HepG2 (cell line): ENCODE measurements around the gene JMJD8. TPM values are rescaled to one million over a fixed set of nuclear protein-coding genes. Genes with fewer than 3 reads are reported as not detected.

Experiments
- AKAP8 ChIP-seq: sonication (generic); formaldehyde crosslinking; IDR thresholded peaks from 2 replicates; pipeline ENCODE4 v1.5.1; 2020; ENCODE audit warnings: mild to moderate bottlenecking, missing genetic modification reagents
- ETS1 ChIP-seq: sonication (generic); formaldehyde crosslinking; IDR thresholded peaks from 2 replicates; pipeline ENCODE4 v1.4.0; 2020; ENCODE audit warnings: missing genetic modification reagents
- SNAPC4 ChIP-seq: sonication (generic); formaldehyde crosslinking; IDR thresholded peaks from 2 replicates; pipeline ENCODE4 v1.4.0; 2020; ENCODE audit warnings: mild to moderate bottlenecking, missing genetic modification reagents
- TRIM22 ChIP-seq: fragments of 450-650 bp; IDR thresholded peaks from 2 replicates; pipeline ENCODE4 v1.6.1; 2017
- ZNF33A ChIP-seq: sonication (generic); formaldehyde crosslinking; IDR thresholded peaks from 2 replicates; pipeline ENCODE4 v1.5.1; 2020; ENCODE audit warnings: missing genetic modification reagents, mild to moderate bottlenecking, moderate library complexity, borderline replicate concordance
- ZNF687 ChIP-seq: sonication (generic); formaldehyde crosslinking; IDR thresholded peaks from 2 replicates; pipeline ENCODE4 v1.5.1; 2020; ENCODE audit warnings: mild to moderate bottlenecking, missing genetic modification reagents, moderate library complexity
- ZNF704 ChIP-seq: sonication (generic); formaldehyde crosslinking; IDR thresholded peaks from 2 replicates; pipeline ENCODE4 v1.8.1; 2023; ENCODE audit warnings: mild to moderate bottlenecking, inconsistent platforms, moderate library complexity, missing genetic modification reagents, borderline replicate concordance
- ZNF788 ChIP-seq: sonication (generic); formaldehyde crosslinking; IDR thresholded peaks from 2 replicates; pipeline ENCODE4 v1.5.0; 2020; ENCODE audit warnings: mild to moderate bottlenecking, missing genetic modification reagents, borderline replicate concordance
- polyA plus RNA-seq, 8 experiments: library from polyadenylated mRNA; depleted of rRNA in 3 of 8; stranded (reverse) in 7 of 8; unstranded in 1 of 8; fragments of >200 nt; fragmentation: Illumina TruSeq in 4 of 8; extraction: Trizol in 4 of 8; gene quantifications; 2 replicates each; pipeline versions ENCODE4 v1.2.1 to v1.2.3, GENCODE V29; 2011 to 2016; ENCODE audit warnings: low read depth in 4 of 8, missing spikeins in 1 of 8, mixed read lengths in 1 of 8; ENCODE audit not compliant: insufficient read depth in 1 of 8
- total RNA-seq, 5 experiments: library from RNA; depleted of rRNA; stranded (reverse); fragments of >200 nt; fragmentation: Illumina TruSeq; extraction: Trizol; gene quantifications; 2 replicates each; pipeline ENCODE4 v1.2.3, GENCODE V29; 2016; ENCODE audit warnings: low read depth in 1 of 5
- TF ChIP-seq, protein P1 (sequence below): sonication (generic); formaldehyde crosslinking; IDR thresholded peaks from 2 replicates; pipeline ENCODE4 v1.5.1; 2020; ENCODE audit warnings: mild to moderate bottlenecking, missing genetic modification reagents, borderline replicate concordance
- TF ChIP-seq, protein P2 (sequence below): sonication (generic); formaldehyde crosslinking; IDR thresholded peaks from 2 replicates; pipeline ENCODE4 v1.5.0; 2020; ENCODE audit warnings: missing genetic modification reagents

The JMJD8 gene
- total and polyA plus RNA-seq, 2 of the 13 experiments (the other 11 are each of a cell fraction or from before 2014, with no cell fraction given): 2.6 to 11.8 TPM

DNA sequence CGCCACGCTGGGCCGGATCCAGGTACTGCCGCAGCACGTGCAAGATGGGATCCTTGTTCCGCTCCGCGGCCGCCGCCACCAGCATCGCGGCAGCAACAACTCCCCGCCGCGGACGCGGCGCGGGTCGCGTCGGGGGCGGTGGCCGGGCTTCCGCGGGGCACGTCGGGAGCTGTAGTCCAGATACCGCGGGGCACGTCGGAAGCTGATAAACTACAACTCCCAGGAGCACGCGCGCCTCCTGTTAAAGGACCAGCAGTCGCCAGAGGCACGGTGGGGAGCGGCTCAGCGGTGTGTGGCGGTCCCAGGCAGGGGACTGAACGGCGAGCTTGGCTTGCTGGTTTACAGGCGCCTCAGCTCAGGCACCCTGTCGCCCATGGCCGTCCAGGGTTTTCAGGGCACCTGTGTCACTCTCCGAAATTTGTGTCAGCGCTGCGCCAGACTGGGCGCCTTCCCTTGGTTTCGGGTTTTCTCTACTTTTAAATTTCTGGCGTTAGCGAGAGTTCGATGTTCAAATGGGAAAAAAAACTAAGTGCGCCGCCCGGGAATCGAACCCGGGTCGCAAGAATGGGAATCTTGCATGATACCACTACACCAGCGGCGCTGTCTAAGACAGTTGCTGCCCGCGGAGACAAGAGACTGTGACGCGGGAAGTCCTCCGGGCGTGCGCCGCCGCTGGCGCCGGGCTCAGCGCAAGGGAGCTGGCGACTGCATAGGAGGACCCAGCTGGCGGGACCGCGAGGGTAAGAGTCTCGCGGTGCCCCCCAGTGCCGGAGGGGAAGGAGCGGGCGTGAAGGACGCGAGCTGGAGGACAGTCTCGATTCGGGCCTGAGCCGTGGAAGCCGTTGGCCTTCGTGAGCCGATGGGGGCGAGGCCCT lies 47.7 kb downstream of the JMJD8 start, which contains the start of gene METTL26 (continued):
- TF ChIP-seq ZNF704 (CRISPR knock-in tag): peak; percentile 58; the same call in 1 of the 2 replicates
- TF ChIP-seq ZNF687 (CRISPR knock-in tag): peak; percentile 93
- TF ChIP-seq, protein P1, sequence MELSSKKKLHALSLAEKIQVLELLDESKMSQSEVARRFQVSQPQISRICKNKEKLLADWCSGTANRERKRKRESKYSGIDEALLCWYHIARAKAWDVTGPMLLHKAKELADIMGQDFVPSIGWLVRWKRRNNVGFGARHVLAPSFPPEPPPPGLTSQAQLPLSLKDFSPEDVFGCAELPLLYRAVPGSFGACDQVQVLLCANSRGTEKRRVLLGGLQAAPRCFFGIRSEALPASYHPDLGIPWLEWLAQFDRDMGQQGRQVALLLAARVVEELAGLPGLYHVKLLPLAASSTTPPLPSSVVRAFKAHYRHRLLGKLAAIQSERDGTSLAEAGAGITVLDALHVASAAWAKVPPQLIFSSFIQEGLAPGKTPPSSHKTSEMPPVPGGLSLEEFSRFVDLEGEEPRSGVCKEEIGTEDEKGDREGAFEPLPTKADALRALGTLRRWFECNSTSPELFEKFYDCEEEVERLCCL (CRISPR knock-in tag): no peak; the same call in 1 of the 2 replicates
- TF ChIP-seq ZNF33A: peak; percentile 81; the same call in 1 of the 2 replicates
- TF ChIP-seq, protein P2, sequence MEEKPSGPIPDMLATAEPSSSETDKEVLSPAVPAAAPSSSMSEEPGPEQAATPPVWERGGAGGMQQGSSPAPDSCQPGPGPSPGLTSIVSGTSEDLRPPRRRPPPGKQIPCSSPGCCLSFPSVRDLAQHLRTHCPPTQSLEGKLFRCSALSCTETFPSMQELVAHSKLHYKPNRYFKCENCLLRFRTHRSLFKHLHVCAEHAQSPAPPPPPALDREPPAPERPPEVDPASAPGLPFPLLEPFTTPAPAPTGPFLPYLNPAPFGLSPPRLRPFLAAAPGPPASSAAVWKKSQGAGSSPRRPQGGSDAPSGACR (CRISPR knock-in tag): peak; percentile 76; the same call in 1 of the 2 replicates
- no peak; the same call in 1 of the 2 replicates for TF ChIP-seq ZNF788 (CRISPR knock-in tag)
- no peak for TF ChIP-seq AKAP8 (CRISPR knock-in tag)
- TF ChIP-seq TRIM22: no peak
- TF ChIP-seq SNAPC4 (CRISPR knock-in tag): peak; percentile 82
- TF ChIP-seq ETS1 (CRISPR knock-in tag): 0 out of 2 replicates have a peak, but pooled peaks have one; percentile 11
